ENCODE data around the gene DIDO1.
"Not testable (repeated sequence)": the region's sequence is repeated elsewhere in the genome, so short reads cannot be mapped to it uniquely, and the experiment has no call there.

The DIDO1 gene

DNA sequence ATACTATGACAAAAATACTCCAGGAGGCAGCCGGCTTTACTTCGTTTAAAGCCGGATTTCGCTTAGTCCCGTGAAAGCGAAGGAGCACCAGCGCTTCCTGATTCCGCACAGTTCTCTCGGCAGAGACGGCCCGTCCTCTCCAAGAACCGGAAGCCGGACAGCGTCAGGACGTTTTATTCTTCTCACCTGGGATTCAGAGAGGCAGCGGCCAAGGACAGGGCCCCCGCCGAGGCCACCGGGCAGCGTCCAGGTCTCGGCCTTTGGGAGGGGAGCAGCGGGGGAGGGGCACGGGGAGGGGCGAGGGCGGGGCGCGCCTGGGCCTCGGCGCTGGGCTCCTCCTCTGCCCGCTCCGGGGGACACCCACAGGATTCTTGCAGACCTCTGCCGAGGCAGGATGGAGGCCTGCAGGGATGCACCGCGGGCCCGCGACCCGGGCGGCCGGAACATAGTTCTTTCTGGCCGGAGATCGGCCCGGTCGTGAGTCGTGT is 2.8 kb upstream of the DIDO1 start:
- DNase-seq (ENCODE audit: low read depth in 2 of 3, low spot score in 1 of 3): peak in 1 of 3 donors; percentile 53

GRCh38 chr20:62928246-62928939 is 2.1 kb upstream of the DIDO1 start:
- no peak for DNase-seq (ENCODE audit: low read depth in 2 of 3, low spot score in 1 of 3)

DNA sequence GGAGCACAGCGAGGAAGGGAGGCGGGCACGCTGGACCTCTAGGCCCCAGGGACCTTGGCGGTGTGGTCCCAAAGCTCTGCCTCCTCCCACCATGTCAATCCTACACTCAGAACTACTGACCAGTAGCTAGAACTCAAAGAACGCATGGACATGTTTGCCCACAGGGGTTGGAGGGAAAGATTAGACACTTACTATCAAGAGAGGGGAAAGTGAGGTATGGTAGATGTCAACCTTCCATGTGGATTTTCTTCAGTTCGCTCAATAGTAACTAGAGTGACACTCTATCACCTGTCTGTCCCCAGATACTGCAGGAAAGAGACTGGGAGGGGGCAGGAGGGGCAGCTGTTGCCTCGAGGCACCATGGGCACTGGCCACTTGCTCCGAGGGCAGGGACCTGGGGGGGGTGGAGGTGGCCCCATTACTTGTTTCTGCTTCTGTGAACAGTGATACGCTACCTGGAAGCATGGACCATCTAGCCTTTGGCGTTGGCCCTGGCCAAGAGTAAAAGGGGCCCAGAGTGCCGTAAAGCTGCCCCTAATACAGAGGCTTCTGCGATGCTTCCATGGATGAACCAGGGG is 912 bp upstream of the DIDO1 start:
- no peak for DNase-seq (ENCODE audit: low read depth in 2 of 3, low spot score in 1 of 3)

GRCh38 chr20:62925420-62926228 is 681 bp downstream of the DIDO1 start:
- no peak for DNase-seq (ENCODE audit: low read depth in 2 of 3, low spot score in 1 of 3)

DNA sequence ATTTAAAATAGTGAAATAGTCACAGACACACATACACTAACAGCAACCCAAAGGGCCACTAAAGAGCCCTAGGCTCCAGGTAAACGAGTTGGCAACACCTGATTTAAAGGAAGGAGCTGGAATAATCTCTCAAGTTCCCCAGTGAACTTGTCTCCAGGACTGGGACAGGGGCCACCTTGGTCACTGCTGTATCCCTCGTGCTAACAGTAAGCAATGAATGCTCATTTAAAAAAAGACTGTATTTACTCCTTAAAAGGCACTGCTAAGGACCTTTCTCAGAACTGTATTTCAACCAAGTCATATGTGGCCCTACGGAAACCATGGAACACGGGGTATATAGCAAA is 1.3 kb downstream of the DIDO1 start:
- DNase-seq (ENCODE audit: low read depth in 2 of 3, low spot score in 1 of 3): no peak

- no peak for DNase-seq (ENCODE audit: low read depth in 2 of 3, low spot score in 1 of 3)
Measured at GRCh38 chr20:62924442-62925075, 1.7 kb downstream of the DIDO1 start.

DNA sequence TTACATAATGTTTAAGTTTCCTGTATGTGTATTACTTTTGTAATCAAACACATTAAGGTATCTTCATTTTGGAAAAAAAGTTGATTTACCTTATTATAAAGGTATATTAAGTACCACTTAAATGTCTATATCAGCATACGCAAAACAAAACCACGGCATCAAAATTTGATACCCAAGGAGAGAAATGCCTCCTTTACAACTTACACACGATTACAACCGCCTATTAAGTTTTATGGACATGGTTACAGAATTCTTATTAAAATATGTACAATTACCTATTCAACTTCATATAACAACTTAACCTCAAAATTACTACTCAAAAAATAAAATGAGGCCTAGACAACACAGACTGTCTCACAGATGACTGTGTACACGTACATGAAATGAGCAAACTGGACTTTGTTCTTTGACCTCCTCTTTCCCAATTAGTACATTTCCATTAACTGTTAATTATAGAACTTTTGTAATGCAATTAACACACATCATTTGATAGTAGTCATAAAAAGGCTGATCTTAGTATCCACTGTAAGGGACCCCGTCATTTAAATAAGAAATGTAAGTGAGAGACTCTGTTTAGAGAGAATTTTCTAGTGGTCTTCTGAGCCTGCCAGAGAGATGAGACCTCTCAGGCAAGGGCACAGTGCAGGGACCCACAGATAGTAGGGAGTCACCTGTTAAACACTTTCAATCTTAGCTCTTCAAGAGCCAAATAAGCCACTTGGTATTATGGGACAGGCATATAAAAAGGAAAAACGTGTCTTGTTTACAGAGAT is 2.5 kb downstream of the DIDO1 start:
- no peak for DNase-seq (ENCODE audit: low read depth in 2 of 3, low spot score in 1 of 3)

- DNase-seq (ENCODE audit: low read depth in 2 of 3, low spot score in 1 of 3): not testable (repeated sequence)
Measured at GRCh38 chr20:62923059-62923668, 3.1 kb downstream of the DIDO1 start.

GRCh38 chr20:62922451-62922921 is 3.8 kb downstream of the DIDO1 start:
- no peak for DNase-seq (ENCODE audit: low read depth in 2 of 3, low spot score in 1 of 3)

DNA sequence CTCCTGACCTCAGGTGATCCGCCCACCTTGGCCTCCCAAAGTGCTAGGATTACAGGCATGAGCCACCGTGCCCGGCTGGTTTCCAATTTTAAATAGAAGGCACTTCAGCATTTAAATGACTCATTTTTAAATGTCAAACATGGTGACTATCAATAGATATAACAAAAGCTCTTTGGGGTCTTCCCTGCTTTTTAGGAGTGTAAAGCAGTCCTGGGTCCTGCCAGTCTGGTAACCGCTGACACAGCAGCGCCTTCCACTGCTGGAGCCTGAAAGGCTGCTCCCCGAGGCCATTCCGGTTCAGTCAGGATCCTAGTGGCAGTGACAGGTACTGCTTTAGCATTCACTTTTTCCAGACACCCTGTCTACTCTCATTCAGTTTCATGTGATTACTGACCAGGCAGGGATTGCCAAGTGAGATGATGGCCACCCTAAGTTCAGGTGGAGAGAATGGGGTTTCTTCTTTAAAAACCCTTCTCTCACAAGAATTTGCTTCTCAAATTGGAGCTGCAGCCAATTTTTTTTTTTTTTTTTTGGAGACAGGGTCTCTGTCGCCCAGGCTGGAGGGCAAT is 5.1 kb downstream of the DIDO1 start:
- DNase-seq (ENCODE audit: low read depth in 2 of 3, low spot score in 1 of 3): peak in 1 of 3 donors; percentile 60

DNA sequence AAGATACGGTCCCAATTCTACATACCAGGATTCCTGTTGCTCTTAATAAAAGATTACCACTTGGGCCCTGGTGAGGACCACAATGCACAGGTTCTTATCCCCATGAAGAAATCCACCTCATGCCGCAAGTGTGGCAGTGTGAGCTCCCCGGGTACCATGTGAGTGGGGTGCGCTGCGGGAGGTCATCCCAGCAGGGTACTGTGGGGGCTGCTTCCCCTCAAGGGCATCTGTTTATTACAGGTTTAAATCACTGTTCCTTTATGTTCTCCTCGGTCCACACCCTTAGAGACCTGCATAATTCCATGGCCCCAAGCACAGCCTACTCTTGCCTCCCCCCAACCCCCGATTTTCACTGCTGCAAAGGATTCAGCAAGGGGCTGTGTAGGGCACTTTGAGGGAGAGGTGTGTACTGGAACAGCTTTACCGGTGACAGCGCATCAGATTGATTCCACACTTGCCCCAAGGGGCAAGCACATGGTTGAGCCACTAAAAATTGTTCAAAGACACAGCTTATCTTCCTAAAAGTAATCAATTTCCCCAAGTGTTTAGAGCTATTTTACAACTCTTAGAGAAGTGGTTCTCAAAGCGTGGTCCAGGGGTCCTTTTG is 6.2 kb downstream of the DIDO1 start:
- DNase-seq (ENCODE audit: low read depth in 2 of 3, low spot score in 1 of 3): no peak

DNA sequence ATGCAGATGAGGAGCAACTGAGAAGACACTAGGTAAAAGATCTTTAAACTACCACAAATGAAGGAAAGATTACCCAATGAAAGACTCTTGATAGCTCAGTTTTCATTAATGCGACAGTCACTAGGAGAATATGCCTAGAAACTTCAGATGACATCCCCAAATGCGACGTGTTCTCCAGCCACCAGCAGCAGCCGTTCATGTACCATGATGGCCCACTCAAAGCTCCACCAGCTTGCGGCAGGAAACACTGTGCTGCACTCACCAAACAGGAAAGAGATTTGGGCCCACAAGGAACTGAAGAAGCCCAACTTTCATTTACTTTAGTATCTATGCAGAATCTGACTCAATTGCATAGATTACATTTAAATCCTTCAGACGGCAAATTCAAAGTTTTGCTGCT is 7.5 kb downstream of the DIDO1 start:
- DNase-seq (ENCODE audit: low read depth in 2 of 3, low spot score in 1 of 3): peak in 1 of 3 donors; percentile 44

- DNase-seq (ENCODE audit: low read depth in 2 of 3, low spot score in 1 of 3): no peak
Measured at GRCh38 chr20:62918147-62918546, 8.2 kb downstream of the DIDO1 start.

DNA sequence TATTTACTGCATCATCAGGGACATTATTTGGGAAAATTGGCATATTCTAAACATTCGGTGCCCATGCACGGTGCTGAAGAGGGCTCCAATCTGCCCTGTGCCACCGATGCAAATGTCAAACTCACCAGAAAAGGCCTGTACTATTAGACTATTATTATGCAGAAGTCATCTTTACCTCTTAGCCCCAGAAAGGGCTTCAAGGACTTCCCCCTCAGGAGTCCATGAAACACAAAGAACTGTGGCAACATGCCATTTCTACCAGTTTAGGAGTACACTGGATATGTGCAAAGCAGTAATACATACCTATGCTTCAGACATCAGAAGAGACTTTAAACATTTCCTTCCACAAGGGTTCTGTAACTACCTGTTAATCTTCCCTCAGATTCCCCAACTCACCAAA is 8.6 kb downstream of the DIDO1 start:
- no peak for DNase-seq (ENCODE audit: low read depth in 2 of 3, low spot score in 1 of 3)

DNA sequence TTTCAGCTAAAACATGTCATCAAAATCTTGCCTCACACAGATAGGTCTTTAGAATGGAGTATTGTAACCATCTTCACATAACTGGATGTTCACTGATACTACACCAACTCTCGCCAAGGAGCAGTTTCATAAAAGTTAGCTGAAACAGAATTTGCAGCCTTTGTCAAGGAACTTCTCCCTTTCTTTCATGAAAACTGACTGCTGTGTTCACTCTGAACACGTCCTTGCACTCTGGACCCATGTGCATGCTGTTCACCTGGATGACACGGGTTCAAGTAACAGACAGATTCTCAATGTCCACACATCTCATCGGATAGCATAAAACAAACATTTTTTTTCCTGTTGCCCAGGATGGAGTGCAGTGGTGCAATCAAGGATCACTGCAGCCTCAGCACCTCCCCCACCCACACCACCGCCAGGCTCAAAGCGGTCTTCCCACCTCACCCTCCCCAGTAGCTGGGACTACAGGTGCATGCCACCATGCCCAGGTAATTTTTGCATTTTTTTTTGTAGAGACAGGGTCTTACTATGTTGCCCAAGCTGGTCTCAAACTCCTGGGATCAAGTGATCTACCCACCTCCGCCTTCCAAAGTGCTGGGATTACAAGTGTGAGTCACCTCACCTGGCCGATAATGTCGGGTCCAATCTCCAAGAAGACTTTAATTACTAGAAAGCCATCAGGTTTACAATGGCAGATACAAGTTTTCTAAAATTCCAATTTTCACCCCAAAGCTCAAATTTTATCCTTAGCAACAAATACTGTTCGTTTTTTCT is 9.4 kb downstream of the DIDO1 start:
- DNase-seq (ENCODE audit: low read depth in 2 of 3, low spot score in 1 of 3): no peak

DNA sequence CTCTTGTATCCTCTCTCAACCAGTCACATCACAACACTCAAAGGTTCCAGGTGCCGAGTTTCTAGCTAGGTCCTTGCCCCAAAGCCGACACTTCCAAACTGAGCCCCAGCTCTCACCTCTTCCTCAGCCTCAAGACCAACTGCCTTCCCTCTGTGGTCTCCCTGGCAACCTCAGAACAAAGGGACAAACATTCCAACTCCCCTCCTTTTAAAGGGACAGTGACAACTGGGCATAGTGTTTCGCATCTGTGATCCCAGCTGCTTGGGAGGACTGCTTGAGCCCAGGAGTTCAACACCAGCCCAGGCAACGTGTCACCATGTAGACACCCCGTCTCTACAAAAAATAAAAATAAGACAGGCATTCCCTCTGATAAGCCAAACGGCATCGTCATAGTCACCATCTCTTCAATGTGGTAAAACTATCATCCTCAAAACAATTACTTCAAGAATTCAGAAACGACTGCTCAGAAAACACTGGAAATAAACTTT is 11.3 kb downstream of the DIDO1 start:
- DNase-seq (ENCODE audit: low read depth in 2 of 3, low spot score in 1 of 3): no peak

DNA sequence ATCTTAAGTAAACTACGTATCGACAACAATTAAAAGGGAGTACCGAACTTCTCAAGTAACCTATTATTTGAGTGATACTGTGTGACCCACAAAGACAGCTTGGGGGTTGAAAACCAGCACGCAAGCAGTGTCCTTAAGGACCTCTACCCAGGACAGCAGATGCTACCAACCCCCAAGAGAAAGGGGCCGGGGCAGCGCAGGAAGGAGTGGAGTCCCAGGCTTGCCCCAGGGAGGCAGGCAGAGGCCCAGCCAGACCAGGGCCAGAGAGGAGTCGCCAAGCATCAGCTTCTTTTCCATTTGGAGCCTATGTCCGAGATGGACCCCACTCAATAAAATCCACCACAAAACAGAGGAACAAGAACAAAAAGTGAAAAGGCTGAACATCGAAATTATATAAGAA is 11.9 kb downstream of the DIDO1 start:
- DNase-seq (ENCODE audit: low read depth in 2 of 3, low spot score in 1 of 3): no peak

DNA sequence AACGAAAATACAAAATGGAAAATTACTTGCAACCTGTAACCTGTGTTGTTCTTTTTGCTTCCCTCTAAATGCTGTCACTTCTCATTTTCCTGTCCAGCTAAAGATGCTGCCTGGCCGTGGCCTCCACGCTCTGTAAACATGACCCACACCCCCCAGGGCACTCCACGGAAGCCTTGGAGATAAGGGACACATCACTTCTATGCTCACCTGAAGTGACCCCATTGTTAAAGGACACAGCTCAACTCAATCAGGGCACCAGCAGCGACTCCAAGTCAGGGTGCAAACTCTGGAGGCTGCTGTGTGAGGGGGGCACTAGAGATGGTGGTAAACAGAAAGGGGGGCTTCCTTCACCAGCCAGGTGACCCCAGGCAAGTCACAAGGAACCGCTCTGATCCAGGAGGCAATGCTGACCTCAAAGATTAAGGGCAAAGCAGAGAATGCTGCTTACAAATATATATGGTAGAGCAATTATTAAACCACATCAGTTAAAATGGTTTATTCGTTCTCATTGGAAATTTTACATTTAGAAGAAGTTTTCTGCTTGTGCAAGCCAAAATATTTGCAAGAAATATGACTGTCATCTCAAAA is 13.2 kb downstream of the DIDO1 start:
- DNase-seq (ENCODE audit: low read depth in 2 of 3, low spot score in 1 of 3): no peak
